SK-N-SH (cell line): ENCODE results near the gene CSTB.

Source experiments
- FOXM1 ChIP-seq: IDR thresholded peaks from 2 replicates; pipeline ENCODE4 v1.4.0; 2012; ENCODE audit warnings: low read depth, mild to moderate bottlenecking
- MXI1 ChIP-seq: IDR thresholded peaks from 2 replicates; pipeline ENCODE4 v1.6.1; 2012; ENCODE audit warnings: mild to moderate bottlenecking, low read depth, low read length, improper control_type of control experiment
- TF ChIP-seq, protein P1 (sequence below): fragments of 200-600 bp; sonication (generic); IDR thresholded peaks from 2 replicates; pipeline ENCODE4 v1.6.1; 2017; ENCODE audit warnings: antibody characterized with exemption, mild to moderate bottlenecking, moderate library complexity

- TF ChIP-seq, protein P1, sequence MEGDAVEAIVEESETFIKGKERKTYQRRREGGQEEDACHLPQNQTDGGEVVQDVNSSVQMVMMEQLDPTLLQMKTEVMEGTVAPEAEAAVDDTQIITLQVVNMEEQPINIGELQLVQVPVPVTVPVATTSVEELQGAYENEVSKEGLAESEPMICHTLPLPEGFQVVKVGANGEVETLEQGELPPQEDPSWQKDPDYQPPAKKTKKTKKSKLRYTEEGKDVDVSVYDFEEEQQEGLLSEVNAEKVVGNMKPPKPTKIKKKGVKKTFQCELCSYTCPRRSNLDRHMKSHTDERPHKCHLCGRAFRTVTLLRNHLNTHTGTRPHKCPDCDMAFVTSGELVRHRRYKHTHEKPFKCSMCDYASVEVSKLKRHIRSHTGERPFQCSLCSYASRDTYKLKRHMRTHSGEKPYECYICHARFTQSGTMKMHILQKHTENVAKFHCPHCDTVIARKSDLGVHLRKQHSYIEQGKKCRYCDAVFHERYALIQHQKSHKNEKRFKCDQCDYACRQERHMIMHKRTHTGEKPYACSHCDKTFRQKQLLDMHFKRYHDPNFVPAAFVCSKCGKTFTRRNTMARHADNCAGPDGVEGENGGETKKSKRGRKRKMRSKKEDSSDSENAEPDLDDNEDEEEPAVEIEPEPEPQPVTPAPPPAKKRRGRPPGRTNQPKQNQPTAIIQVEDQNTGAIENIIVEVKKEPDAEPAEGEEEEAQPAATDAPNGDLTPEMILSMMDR: peak; percentile 39
- TF ChIP-seq FOXM1: peak; percentile 36; the same call in 1 of the 2 replicates
- peak; percentile 99 for TF ChIP-seq MXI1
Measured at GRCh38 chr21:43728467-43729390, 47.4 kb downstream of the CSTB start.
